Ovary (tissue), 3 donors: ENCODE results near the gene LRCH1.

Experiments used
- CTCF ChIP-seq, 3 donors: fragments of 450-650 bp in 2 of 3; fragments of 200-600 bp in 1 of 3; IDR thresholded peaks; one replicate each; pipeline versions ENCODE4 v1.5.1 to v1.8.0; 2016 to 2022; ENCODE audit warnings: antibody characterized with exemption in 3 of 3, mild to moderate bottlenecking in 1 of 3
- POLR2A ChIP-seq: fragments of 450-650 bp; IDR thresholded peaks from one replicate; pipeline ENCODE4 v1.6.1; 2017; ENCODE audit warnings: antibody characterized with exemption, mild to moderate bottlenecking, moderate library complexity
- donor health status: DM: no; HTN: no; CAD: no.

GRCh38 chr13:46736541-46737310, 183.8 kb downstream of the LRCH1 start:
- TF ChIP-seq CTCF (IDR thresholded peaks at IDR 0.05) (no peak), POLR2A (no peak)
